ENCODE measurements around the gene ZNF224. TPM values are rescaled to one million over a fixed set of nuclear protein-coding genes. Genes with fewer than 3 reads are reported as not detected.

ZNF224 gene
- total and polyA plus RNA-seq, 2 of the 13 experiments (the other 11 are each of a cell fraction or from before 2014, with no cell fraction given) = 13.0 to 16.1 TPM

GRCh38 chr19:44072543-44073401 lies 21.4 kb upstream of the ZNF224 start:
- TSS peak; percentile 68 for BruUV-seq (replicated peaks)
- no peak for DNase-seq (ENCODE audit: low spot score)
- POLR2A ChIA-PET = no interaction called here

More at GRCh38 chr19:44072543-44073401, 21.4 kb upstream of the ZNF224 start:
- WGBS (ENCODE audit: low lambda C conversion rate) = 9% methylated on average over 18 of the region's 18 CpGs
- FAIRE-seq (no peak), ATAC-seq (peak; percentile 64)
- TF ChIP-seq CREM (IDR thresholded peaks at IDR 0.05) = no peak
- TF ChIP-seq CREM (CRISPR knock-in tag; IDR thresholded peaks at IDR 0.05) = no peak
- peak; percentile 48 for TF ChIP-seq CTCF (CRISPR knock-in tag; IDR thresholded peaks at IDR 0.05)
- 0 out of 2 replicates have a peak, but pooled peaks have one; percentile 9 for TF ChIP-seq IRF2 (CRISPR knock-in tag; IDR thresholded peaks at IDR 0.05)
- TF ChIP-seq ZNF446 (CRISPR knock-in tag; IDR thresholded peaks at IDR 0.05) = no peak
- peak; percentile 29; the same call in 1 of the 2 replicates for TF ChIP-seq STAG1 (CRISPR knock-in tag; IDR thresholded peaks at IDR 0.05)
- Histone ChIP-seq H3K9me3 (ENCODE audit: low read length) (no peaks in the 10 kb centered on the region), H3K4me3 (replicated peaks in 1 of 3; ENCODE audit: insufficient read depth in 1 of 3, low read depth in 2 of 3, low read length in 3 of 3) (peak overlapping the region; percentile 70 to 90 (median 83)), H3K9ac (ENCODE audit: insufficient read depth, low read depth, low read length) (peak overlapping the region; percentile 66; the same call in 1 of the 2 replicates), H3K4me1 (ENCODE audit: insufficient read depth, low read length) (peaks cover 17% of the 10 kb centered on the region), H2AFZ (ENCODE audit: low read length) (peak overlapping the region; percentile 90), H4K20me1 (ENCODE audit: insufficient read depth, low read length) (no peaks in the 10 kb centered on the region), H3K27ac (ENCODE audit: extremely low read length, insufficient read depth, low read length) (no peak overlapping the region), H3K79me2 (ENCODE audit: insufficient read depth, low read length) (no peaks in the 10 kb centered on the region), H3K36me3 (replicated peaks in 1 of 2; ENCODE audit: control insufficient read depth in 1 of 2, insufficient read depth in 2 of 2, low read length in 2 of 2) (peaks cover 1 to 3% of the 10 kb centered on the region in 2 experiments; a peak in 2 of 5 replicates), H3K27me3 (ENCODE audit: control insufficient read depth in 1 of 2, insufficient read depth in 2 of 2, low read length in 2 of 2) (no peaks in the 10 kb centered on the region; a peak in 1 of 5 replicates), H3K4me2 (ENCODE audit: low read depth, low read length) (peak overlapping the region; percentile 91)
- CTCF ChIA-PET (ENCODE audit: low intra/inter-chr PET ratio, low total read pairs) = no interaction called here
- in situ Hi-C loops (cut with HindIII; ENCODE audit: extremely low pct_ligation_motif_present, low pct_unique_long_range_greater_than_20kb) = no loop called here
- intact Hi-C loops (cut with micrococcal nuclease; ENCODE audit: unreplicated experiment) = loop anchor here (1.0 to 10.0 kb wide), 3 partner anchors 22 to 118 kb away; partner anchors contain the start of genes ZNF221, ZNF224 and ZNF230

Measured in HepG2 (cell line).